ENCODE measurements around the gene SUGP1. TPM values are rescaled to one million over a fixed set of nuclear protein-coding genes. Genes with fewer than 3 reads are reported as not detected.
"Not testable (repeated sequence)": the region's sequence is repeated elsewhere in the genome, so short reads cannot be mapped to it uniquely, and the experiment has no call there.

The SUGP1 gene
- total RNA-seq, 1 experiment from 2014 or later: 51.2 TPM

GRCh38 chr19:19354932-19355331 is 34.6 kb upstream of the SUGP1 start:
- H3K4me3 Mint-ChIP-seq (ENCODE audit: unreplicated experiment): no peak overlapping the region
- ChIA-PET POLR2A (no interaction called here), CTCF (no interaction called here)
- H3K36me3 Mint-ChIP-seq (ENCODE audit: insufficient read depth, unreplicated experiment): peaks cover 27% of the 10 kb centered on the region
- intact Hi-C loops (cut with micrococcal nuclease; ENCODE audit: unreplicated experiment): no loop called here
- no peaks in the 10 kb centered on the region for H3K4me1 Mint-ChIP-seq (ENCODE audit: low read depth, unreplicated experiment)
- no peaks in the 10 kb centered on the region for H3K9me3 Mint-ChIP-seq (ENCODE audit: unreplicated experiment)
- Histone ChIP-seq H3K9me3 (no peaks in the 10 kb centered on the region), H3K27me3 (replicated peaks; ENCODE audit: control insufficient read depth, insufficient read depth, low read length) (no peaks in the 10 kb centered on the region), H3K36me3 (ENCODE audit: control insufficient read depth, insufficient read depth, low read length) (no peaks in the 10 kb centered on the region; the same call in 1 of the 2 replicates), H3K4me1 (no peaks in the 10 kb centered on the region), H3K4me3 (ENCODE audit: low read depth, low read length) (no peak overlapping the region)
- H3K27me3 Mint-ChIP-seq (ENCODE audit: insufficient read depth, unreplicated experiment): no peaks in the 10 kb centered on the region
- BruUV-seq (replicated peaks): no TSS peak
- no peak for TF ChIP-seq CTCF (IDR thresholded peaks at IDR 0.05; ENCODE audit: insufficient read depth in 1 of 2, low read depth in 1 of 2, low read length in 1 of 2, severe bottlenecking in 1 of 2, unreplicated experiment in 1 of 2)
- H3K27ac Mint-ChIP-seq (ENCODE audit: unreplicated experiment): no peak overlapping the region
- DNase-seq: no peak

GRCh38 chr19:19354007-19354406 is 33.7 kb upstream of the SUGP1 start:
- no TSS peak for BruUV-seq (replicated peaks)
- DNase-seq: no peak
- H3K4me3 Mint-ChIP-seq (ENCODE audit: unreplicated experiment): no peak overlapping the region
- Histone ChIP-seq H3K27me3 (replicated peaks; ENCODE audit: control insufficient read depth, insufficient read depth, low read length) (no peaks in the 10 kb centered on the region), H3K4me1 (no peaks in the 10 kb centered on the region), H3K36me3 (ENCODE audit: control insufficient read depth, insufficient read depth, low read length) (no peaks in the 10 kb centered on the region; the same call in none of the 2 replicates), H3K9me3 (no peaks in the 10 kb centered on the region), H3K4me3 (ENCODE audit: low read depth, low read length) (no peak overlapping the region)
- no peak overlapping the region for H3K27ac Mint-ChIP-seq (ENCODE audit: unreplicated experiment)
- peaks cover 36% of the 10 kb centered on the region for H3K36me3 Mint-ChIP-seq (ENCODE audit: insufficient read depth, unreplicated experiment)
- no peaks in the 10 kb centered on the region for H3K27me3 Mint-ChIP-seq (ENCODE audit: insufficient read depth, unreplicated experiment)
- TF ChIP-seq CTCF (IDR thresholded peaks at IDR 0.05; ENCODE audit: insufficient read depth in 1 of 2, low read depth in 1 of 2, low read length in 1 of 2, severe bottlenecking in 1 of 2, unreplicated experiment in 1 of 2): no peak
- POLR2A ChIA-PET: no interaction called here
- intact Hi-C loops (cut with micrococcal nuclease; ENCODE audit: unreplicated experiment): no loop called here
- H3K9me3 Mint-ChIP-seq (ENCODE audit: unreplicated experiment): no peaks in the 10 kb centered on the region
- no peaks in the 10 kb centered on the region for H3K4me1 Mint-ChIP-seq (ENCODE audit: low read depth, unreplicated experiment)
- CTCF ChIA-PET: interaction anchor here (0.9 kb wide), 1 partner anchor 11 kb away, joined by 3 read pairs; no protein-coding TSS in a partner anchor

- POLR2A ChIA-PET: no interaction called here
- Histone ChIP-seq H3K27me3 (replicated peaks; ENCODE audit: control insufficient read depth, insufficient read depth, low read length) (no peaks in the 10 kb centered on the region), H3K4me1 (no peaks in the 10 kb centered on the region), H3K9me3 (no peaks in the 10 kb centered on the region), H3K36me3 (ENCODE audit: control insufficient read depth, insufficient read depth, low read length) (no peaks in the 10 kb centered on the region; the same call in none of the 2 replicates), H3K4me3 (ENCODE audit: low read depth, low read length) (no peak overlapping the region)
- H3K4me3 Mint-ChIP-seq (ENCODE audit: unreplicated experiment): no peak overlapping the region
- intact Hi-C loops (cut with micrococcal nuclease; ENCODE audit: unreplicated experiment): no loop called here
- H3K27ac Mint-ChIP-seq (ENCODE audit: unreplicated experiment): no peak overlapping the region
- no TSS peak for BruUV-seq (replicated peaks)
- CTCF ChIA-PET: no interaction called here
- no peak for TF ChIP-seq CTCF (IDR thresholded peaks at IDR 0.05; ENCODE audit: insufficient read depth in 1 of 2, low read depth in 1 of 2, low read length in 1 of 2, severe bottlenecking in 1 of 2, unreplicated experiment in 1 of 2)
- H3K27me3 Mint-ChIP-seq (ENCODE audit: insufficient read depth, unreplicated experiment): no peaks in the 10 kb centered on the region
- peaks cover 41% of the 10 kb centered on the region for H3K36me3 Mint-ChIP-seq (ENCODE audit: insufficient read depth, unreplicated experiment)
- H3K9me3 Mint-ChIP-seq (ENCODE audit: unreplicated experiment): no peaks in the 10 kb centered on the region
- DNase-seq: no peak
- no peaks in the 10 kb centered on the region for H3K4me1 Mint-ChIP-seq (ENCODE audit: low read depth, unreplicated experiment)
Measured at GRCh38 chr19:19352823-19353222, 32.5 kb upstream of the SUGP1 start.

GRCh38 chr19:19350756-19351155 is 30.4 kb upstream of the SUGP1 start:
- H3K9me3 Mint-ChIP-seq (ENCODE audit: unreplicated experiment); BruUV-seq (replicated peaks); H3K4me1 Mint-ChIP-seq (ENCODE audit: low read depth, unreplicated experiment); POLR2A ChIA-PET; H3K27me3 Mint-ChIP-seq (ENCODE audit: insufficient read depth, unreplicated experiment); H3K9me3 ChIP-seq; H3K27ac Mint-ChIP-seq (ENCODE audit: unreplicated experiment); intact Hi-C loops (cut with micrococcal nuclease; ENCODE audit: unreplicated experiment); DNase-seq; H3K4me3 ChIP-seq (ENCODE audit: low read depth, low read length); H3K36me3 ChIP-seq (ENCODE audit: control insufficient read depth, insufficient read depth, low read length); H3K4me3 Mint-ChIP-seq (ENCODE audit: unreplicated experiment); H3K27me3 ChIP-seq (replicated peaks; ENCODE audit: control insufficient read depth, insufficient read depth, low read length); H3K4me1 ChIP-seq: not testable (repeated sequence)
- CTCF ChIA-PET: interaction anchor here (0.5 kb wide), 1 partner anchor 161 kb away, joined by 3 read pairs; no protein-coding TSS in a partner anchor
- H3K36me3 Mint-ChIP-seq (ENCODE audit: insufficient read depth, unreplicated experiment): peaks cover 58% of the 10 kb centered on the region

All from Caco-2 (cell line).